Measurements from ENCODE around the gene ITIH1.
"Not testable (repeated sequence)": the region's sequence is repeated elsewhere in the genome, so short reads cannot be mapped to it uniquely, and the experiment has no call there.

The ITIH1 gene, protein sequence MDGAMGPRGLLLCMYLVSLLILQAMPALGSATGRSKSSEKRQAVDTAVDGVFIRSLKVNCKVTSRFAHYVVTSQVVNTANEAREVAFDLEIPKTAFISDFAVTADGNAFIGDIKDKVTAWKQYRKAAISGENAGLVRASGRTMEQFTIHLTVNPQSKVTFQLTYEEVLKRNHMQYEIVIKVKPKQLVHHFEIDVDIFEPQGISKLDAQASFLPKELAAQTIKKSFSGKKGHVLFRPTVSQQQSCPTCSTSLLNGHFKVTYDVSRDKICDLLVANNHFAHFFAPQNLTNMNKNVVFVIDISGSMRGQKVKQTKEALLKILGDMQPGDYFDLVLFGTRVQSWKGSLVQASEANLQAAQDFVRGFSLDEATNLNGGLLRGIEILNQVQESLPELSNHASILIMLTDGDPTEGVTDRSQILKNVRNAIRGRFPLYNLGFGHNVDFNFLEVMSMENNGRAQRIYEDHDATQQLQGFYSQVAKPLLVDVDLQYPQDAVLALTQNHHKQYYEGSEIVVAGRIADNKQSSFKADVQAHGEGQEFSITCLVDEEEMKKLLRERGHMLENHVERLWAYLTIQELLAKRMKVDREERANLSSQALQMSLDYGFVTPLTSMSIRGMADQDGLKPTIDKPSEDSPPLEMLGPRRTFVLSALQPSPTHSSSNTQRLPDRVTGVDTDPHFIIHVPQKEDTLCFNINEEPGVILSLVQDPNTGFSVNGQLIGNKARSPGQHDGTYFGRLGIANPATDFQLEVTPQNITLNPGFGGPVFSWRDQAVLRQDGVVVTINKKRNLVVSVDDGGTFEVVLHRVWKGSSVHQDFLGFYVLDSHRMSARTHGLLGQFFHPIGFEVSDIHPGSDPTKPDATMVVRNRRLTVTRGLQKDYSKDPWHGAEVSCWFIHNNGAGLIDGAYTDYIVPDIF

DNA sequence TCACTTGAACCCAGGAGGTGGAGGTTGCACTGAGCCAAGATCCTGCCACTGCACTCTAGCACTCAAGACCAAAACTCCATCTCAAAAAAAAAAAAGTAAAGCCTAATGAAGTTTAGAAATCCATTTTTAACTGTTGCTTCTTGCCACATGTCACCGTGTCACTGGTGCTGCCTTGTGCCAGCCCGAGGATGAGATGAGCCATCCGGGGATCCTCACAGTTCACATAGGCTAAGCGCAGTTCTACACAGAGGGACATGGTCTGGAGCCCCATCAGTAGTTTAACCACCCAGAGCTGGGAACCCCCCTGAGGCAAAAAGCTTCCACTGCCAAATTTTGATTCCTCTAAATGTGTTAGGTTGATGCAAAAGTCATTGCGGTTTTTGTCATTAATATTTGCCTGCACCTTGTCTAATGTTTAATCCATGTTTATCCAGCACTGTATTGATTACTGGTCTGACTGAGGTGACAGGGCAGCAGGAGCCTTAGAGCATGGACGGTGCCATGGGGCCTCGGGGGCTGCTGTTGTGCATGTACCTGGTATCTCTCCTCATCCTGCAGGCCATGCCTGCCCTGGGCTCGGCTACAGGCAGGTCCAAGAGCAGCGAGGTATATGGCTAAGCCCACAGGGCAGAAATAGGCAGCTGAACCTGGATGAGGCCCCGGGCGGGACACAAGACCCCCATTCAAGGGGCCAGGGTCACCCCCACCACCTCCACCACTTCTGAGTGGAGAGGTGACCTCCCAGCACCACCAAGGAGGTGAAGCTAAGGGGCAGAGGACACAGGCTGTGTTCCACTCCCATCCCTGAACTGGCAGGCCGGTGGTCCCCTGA is at the start of gene ITIH1:
ITIH1 (plus strand) TSS at position 473 of the 832 bp plus-strand sequence; CDS start at position 490, 17 bp downstream.
- H3K27me3 ChIP-seq (ENCODE audit: control insufficient read depth in 1 of 2, insufficient read depth in 2 of 2, low read length in 2 of 2) = no peaks in the 10 kb centered on the region
- H3K4me3 ChIP-seq (ENCODE audit: low read depth in 1 of 2, low read length in 2 of 2) = no peak within 1 kb of the TSS
- H3K9me3 ChIP-seq (ENCODE audit: low read length) = no peaks in the 10 kb centered on the region
- no peaks in the 10 kb centered on the region for H3K36me3 ChIP-seq (ENCODE audit: insufficient read depth, low read length)
- H3K4me1 ChIP-seq (ENCODE audit: insufficient read depth, low read length) = no peaks in the 10 kb centered on the region
- no peak within 1 kb of the TSS for H3K9ac ChIP-seq (ENCODE audit: low read length)
- H3K27ac ChIP-seq (ENCODE audit: low read depth, low read length) = no peak within 1 kb of the TSS

DNA sequence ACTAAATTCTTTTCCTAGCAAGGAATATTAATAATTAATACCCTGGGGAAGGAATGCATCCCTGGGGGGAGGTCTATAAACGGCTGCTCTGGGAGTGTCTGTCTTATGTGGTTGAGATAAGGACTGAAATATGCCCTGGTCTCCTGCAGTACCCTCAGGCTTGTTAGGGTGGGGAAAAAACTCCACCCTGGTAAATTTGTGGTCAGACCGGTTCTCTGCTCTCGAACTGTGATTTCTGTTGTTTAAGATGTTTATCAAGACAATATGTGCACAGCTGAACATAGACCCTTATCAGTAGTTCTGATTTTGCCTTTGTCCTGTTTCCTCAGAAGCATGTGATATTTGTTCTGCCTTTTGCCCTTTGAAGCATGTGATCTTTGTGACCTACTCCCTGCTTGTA is 48.6 kb upstream of the ITIH1 start:
- H3K27me3 ChIP-seq (ENCODE audit: control insufficient read depth in 1 of 2, insufficient read depth in 2 of 2, low read length in 2 of 2); H3K4me3 ChIP-seq (ENCODE audit: low read depth in 1 of 2, low read length in 2 of 2); H3K9ac ChIP-seq (ENCODE audit: low read length); H3K4me1 ChIP-seq (ENCODE audit: insufficient read depth, low read length); H3K9me3 ChIP-seq (ENCODE audit: low read length); H3K27ac ChIP-seq (ENCODE audit: low read depth, low read length): not testable (repeated sequence)
- peaks cover 20% of the 10 kb centered on the region for H3K36me3 ChIP-seq (ENCODE audit: insufficient read depth, low read length)

DNA sequence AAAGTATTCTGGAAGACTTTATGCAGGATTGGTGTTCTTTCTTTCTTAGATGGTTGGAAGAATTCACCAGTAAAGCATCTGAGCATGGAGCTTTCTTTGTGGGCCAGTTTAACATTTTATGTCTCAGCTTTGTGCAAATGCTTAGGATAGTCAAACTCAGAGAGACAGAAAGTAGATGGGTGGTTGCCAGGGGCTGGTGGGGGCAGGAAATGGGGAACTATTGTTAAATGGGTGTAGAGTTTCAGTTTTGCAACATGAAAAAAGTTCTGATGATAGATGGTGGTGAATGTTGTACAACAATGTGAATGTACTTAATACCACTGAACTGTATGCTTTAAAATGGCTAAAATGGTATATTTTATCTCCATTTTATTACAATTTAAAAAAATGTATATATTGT is 46.7 kb upstream of the ITIH1 start:
- peaks cover 20% of the 10 kb centered on the region for H3K36me3 ChIP-seq (ENCODE audit: insufficient read depth, low read length)
- no peaks in the 10 kb centered on the region for H3K9me3 ChIP-seq (ENCODE audit: low read length)
- H3K27me3 ChIP-seq (ENCODE audit: control insufficient read depth in 1 of 2, insufficient read depth in 2 of 2, low read length in 2 of 2) = no peaks in the 10 kb centered on the region
- no peak overlapping the region for H3K27ac ChIP-seq (ENCODE audit: low read depth, low read length)
- no peak overlapping the region for H3K9ac ChIP-seq (ENCODE audit: low read length)
- no peak overlapping the region for H3K4me3 ChIP-seq (ENCODE audit: low read depth in 1 of 2, low read length in 2 of 2)
- no peaks in the 10 kb centered on the region for H3K4me1 ChIP-seq (ENCODE audit: insufficient read depth, low read length)

DNA sequence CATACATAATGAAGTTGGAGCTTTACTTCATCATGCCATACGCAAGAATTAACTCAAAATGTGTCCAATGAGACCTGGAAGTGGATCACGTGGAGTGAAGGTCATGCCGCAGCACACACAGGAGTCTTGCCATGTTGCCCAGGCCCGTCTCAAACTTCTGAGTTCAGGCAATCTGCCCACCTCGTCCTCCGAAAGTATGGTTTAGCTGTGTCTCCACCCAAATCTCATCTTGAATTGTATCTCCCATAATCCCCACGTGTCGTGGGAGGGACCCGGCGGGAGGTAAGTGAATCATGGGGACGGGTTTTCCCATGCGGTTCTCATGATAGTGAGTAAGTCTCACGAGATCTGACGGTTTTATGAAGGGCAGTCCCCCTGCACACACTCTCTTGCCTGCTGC is 45.8 kb upstream of the ITIH1 start:
- H3K9me3 ChIP-seq (ENCODE audit: low read length) = no peaks in the 10 kb centered on the region

DNA sequence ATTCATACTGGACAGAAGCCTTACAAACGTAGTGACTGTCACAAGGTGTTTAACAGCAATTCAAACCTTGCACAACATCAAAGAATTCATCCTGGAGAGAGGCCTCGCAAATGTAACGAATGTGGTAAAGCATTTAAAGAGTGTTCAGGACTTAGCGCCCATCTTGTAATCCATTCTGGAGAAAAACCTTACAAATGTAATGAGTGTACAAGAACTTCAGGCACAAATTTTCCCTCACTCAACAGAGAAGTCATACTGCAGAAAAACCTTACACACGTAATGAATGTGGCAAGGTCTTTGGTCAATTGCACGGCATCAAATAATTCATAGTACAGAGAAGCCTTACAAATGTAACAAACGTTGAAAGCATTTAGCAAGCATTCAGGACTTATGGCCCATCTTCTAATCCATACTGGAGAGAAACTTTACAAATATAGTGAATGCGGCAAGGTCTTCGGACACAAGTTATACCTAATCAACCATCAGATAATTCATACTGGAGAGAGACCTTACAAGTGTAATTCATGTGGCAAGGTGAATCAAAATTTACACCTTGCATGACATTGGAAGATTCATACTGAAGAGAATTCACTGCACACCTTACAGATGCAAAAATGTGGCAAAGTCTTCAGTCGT is 44.0 kb upstream of the ITIH1 start:
- H3K27ac ChIP-seq (ENCODE audit: low read depth, low read length) = no peak overlapping the region
- peaks cover 26% of the 10 kb centered on the region for H3K36me3 ChIP-seq (ENCODE audit: insufficient read depth, low read length)
- H3K27me3 ChIP-seq (ENCODE audit: control insufficient read depth in 1 of 2, insufficient read depth in 2 of 2, low read length in 2 of 2) = no peaks in the 10 kb centered on the region
- no peak overlapping the region for H3K4me3 ChIP-seq (ENCODE audit: low read depth in 1 of 2, low read length in 2 of 2)
- H3K4me1 ChIP-seq (ENCODE audit: insufficient read depth, low read length) = no peaks in the 10 kb centered on the region
- no peak overlapping the region for H3K9ac ChIP-seq (ENCODE audit: low read length)
- no peaks in the 10 kb centered on the region for H3K9me3 ChIP-seq (ENCODE audit: low read length)

More for the DNA sequence above, 45.8 kb upstream of the ITIH1 start:
- Histone ChIP-seq H3K4me3 (ENCODE audit: low read depth in 1 of 2, low read length in 2 of 2) (no peak overlapping the region), H3K27ac (ENCODE audit: low read depth, low read length) (no peak overlapping the region), H3K27me3 (ENCODE audit: control insufficient read depth in 1 of 2, insufficient read depth in 2 of 2, low read length in 2 of 2) (no peaks in the 10 kb centered on the region), H3K4me1 (ENCODE audit: insufficient read depth, low read length) (no peaks in the 10 kb centered on the region), H3K9ac (ENCODE audit: low read length) (no peak overlapping the region), H3K36me3 (ENCODE audit: insufficient read depth, low read length) (peaks cover 20% of the 10 kb centered on the region)

DNA sequence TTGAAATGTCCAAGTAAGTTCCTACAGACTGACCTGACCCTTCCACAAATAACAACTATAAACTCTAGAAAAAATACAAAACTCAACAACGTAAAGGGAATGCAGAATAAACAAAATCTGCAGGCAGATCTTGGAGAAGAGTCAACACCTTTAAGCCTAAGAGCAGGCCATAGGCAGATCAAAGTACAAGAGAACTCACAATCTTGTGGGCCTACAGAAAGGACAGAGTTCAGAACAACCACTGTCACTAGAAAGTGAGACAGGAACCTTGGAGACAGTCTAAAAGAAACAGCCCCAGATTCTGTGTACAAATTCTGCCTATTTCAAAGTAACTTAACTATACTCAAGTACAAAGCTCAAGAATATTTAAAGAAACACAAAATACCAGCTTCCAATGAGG is 37.7 kb upstream of the ITIH1 start:
- H3K36me3 ChIP-seq (ENCODE audit: insufficient read depth, low read length) = peaks cover 31% of the 10 kb centered on the region
- no peaks in the 10 kb centered on the region for H3K9me3 ChIP-seq (ENCODE audit: low read length)
- no peaks in the 10 kb centered on the region for H3K27me3 ChIP-seq (ENCODE audit: control insufficient read depth in 1 of 2, insufficient read depth in 2 of 2, low read length in 2 of 2)
- H3K9ac ChIP-seq (ENCODE audit: low read length) = no peak overlapping the region
- no peaks in the 10 kb centered on the region for H3K4me1 ChIP-seq (ENCODE audit: insufficient read depth, low read length)
- H3K4me3 ChIP-seq (ENCODE audit: low read depth in 1 of 2, low read length in 2 of 2) = no peak overlapping the region
- no peak overlapping the region for H3K27ac ChIP-seq (ENCODE audit: low read depth, low read length)

DNA sequence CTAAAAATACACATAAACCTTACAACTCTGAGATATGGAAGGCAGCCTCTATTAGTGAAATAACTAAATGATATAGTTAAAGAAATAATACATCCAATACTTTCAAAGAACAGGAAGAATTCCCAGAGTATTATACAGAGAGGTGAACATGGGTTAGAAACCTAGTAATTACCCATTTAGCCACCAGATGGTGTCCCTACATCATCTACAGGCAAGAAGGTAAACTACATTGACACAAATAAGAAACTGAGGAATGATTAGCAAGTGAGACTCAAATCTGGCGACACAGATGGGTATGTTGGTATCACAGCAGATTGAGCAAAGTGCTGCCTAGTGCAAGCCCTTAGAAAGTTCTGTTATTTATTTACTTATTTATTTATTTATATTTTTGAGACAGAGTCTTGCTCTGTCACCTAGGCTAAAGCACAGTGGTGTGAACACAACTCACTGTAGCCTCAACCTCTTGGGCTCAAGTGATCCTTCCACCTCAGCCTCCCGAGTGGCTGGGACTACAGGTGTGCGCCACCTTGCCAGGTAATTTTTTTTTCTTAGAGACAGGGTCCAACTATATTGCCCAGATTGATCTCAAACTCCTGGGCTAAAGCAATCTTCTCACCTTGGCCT is 34.9 kb upstream of the ITIH1 start:
- Histone ChIP-seq H3K27ac (ENCODE audit: low read depth, low read length) (no peak overlapping the region), H3K9me3 (ENCODE audit: low read length) (no peaks in the 10 kb centered on the region), H3K27me3 (ENCODE audit: control insufficient read depth in 1 of 2, insufficient read depth in 2 of 2, low read length in 2 of 2) (no peaks in the 10 kb centered on the region), H3K4me1 (ENCODE audit: insufficient read depth, low read length) (no peaks in the 10 kb centered on the region), H3K36me3 (ENCODE audit: insufficient read depth, low read length) (peaks cover 49% of the 10 kb centered on the region), H3K4me3 (ENCODE audit: low read depth in 1 of 2, low read length in 2 of 2) (no peak overlapping the region), H3K9ac (ENCODE audit: low read length) (no peak overlapping the region)

DNA sequence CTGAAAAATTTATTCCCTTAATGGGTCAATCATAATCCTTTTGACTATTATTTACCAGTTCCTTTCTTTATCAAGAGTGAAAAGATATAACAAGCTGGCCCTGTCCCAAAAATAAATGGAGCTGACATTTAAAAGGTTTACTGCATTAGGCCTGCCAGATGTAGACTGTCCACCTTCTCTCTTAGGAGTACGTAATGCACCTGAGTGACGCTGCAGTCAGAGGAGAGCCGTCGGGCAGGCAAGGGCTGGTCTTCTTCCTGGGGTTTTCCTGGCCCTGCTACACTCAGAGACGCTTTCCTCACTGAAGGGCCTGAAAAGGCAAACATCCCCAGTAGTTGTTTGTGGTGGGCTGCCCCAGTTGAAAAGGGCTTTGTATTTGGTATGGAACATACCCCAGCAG is 34.2 kb upstream of the ITIH1 start:
- Histone ChIP-seq H3K9ac (ENCODE audit: low read length) (no peak overlapping the region), H3K9me3 (ENCODE audit: low read length) (no peaks in the 10 kb centered on the region)

DNA sequence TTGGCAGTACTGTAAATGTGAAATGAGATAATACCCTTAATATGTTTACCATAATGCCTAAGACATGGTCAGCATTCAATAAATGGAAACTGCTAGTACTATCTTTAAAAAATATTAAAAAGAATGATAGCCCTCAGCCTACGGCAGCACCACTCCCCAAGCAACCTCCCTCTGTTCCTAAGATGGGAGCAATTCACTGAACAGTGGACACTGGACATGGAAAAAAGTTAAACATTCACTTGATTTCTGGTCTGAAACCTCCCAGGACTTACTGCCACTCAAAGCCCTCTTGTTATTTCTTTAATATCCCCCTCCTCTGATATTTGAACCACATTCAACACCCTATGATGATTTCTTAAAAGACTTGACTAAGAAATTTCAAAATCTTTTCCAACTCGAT is 33.7 kb upstream of the ITIH1 start:
- Histone ChIP-seq H3K36me3 (ENCODE audit: insufficient read depth, low read length) (peaks cover 53% of the 10 kb centered on the region), H3K4me3 (ENCODE audit: low read depth in 1 of 2, low read length in 2 of 2) (no peak overlapping the region), H3K9ac (ENCODE audit: low read length) (no peak overlapping the region), H3K9me3 (ENCODE audit: low read length) (no peaks in the 10 kb centered on the region), H3K27me3 (ENCODE audit: control insufficient read depth in 1 of 2, insufficient read depth in 2 of 2, low read length in 2 of 2) (no peaks in the 10 kb centered on the region), H3K27ac (ENCODE audit: low read depth, low read length) (no peak overlapping the region), H3K4me1 (ENCODE audit: insufficient read depth, low read length) (no peaks in the 10 kb centered on the region)

More for the DNA sequence above, 34.2 kb upstream of the ITIH1 start:
- Histone ChIP-seq H3K4me1 (ENCODE audit: insufficient read depth, low read length) (no peaks in the 10 kb centered on the region), H3K27me3 (ENCODE audit: control insufficient read depth in 1 of 2, insufficient read depth in 2 of 2, low read length in 2 of 2) (no peaks in the 10 kb centered on the region), H3K4me3 (ENCODE audit: low read depth in 1 of 2, low read length in 2 of 2) (no peak overlapping the region), H3K27ac (ENCODE audit: low read depth, low read length) (no peak overlapping the region), H3K36me3 (ENCODE audit: insufficient read depth, low read length) (peaks cover 48% of the 10 kb centered on the region)

DNA sequence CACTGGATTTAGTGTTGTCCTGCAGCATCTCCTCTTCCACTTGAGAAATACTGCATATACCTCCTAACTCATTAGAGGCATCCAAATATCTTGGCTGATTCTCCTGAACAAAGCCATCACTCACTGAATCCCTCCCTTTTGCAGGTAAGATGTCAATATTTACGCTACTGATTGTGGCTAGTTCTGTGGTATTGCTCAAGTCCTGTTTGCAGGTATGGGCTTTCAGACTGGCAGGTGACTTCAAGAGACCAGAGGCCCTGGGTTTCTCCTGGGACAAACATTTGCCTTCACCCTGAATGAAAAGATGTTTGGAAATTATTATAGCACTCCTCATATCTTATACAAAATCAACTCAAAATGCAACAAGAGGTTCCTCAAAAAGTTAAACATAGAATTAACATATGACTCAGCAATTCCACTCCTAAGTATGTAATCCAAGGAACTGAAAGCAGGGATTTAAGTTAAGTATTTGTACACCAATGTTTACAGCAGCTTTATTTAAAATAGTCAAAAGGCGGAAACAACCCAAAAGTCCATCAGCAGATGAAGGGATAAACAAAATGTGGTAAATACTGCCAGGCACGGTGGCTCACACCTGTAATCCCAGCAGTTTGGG is 25.2 kb upstream of the ITIH1 start:
- H3K27me3 ChIP-seq (ENCODE audit: control insufficient read depth in 1 of 2, insufficient read depth in 2 of 2, low read length in 2 of 2) = no peaks in the 10 kb centered on the region
- H3K9ac ChIP-seq (ENCODE audit: low read length) = no peak overlapping the region
- H3K27ac ChIP-seq (ENCODE audit: low read depth, low read length) = no peak overlapping the region
- H3K9me3 ChIP-seq (ENCODE audit: low read length) = no peaks in the 10 kb centered on the region
- H3K4me3 ChIP-seq (ENCODE audit: low read depth in 1 of 2, low read length in 2 of 2) = no peak overlapping the region
- peaks cover 44% of the 10 kb centered on the region for H3K36me3 ChIP-seq (ENCODE audit: insufficient read depth, low read length)
- no peaks in the 10 kb centered on the region for H3K4me1 ChIP-seq (ENCODE audit: insufficient read depth, low read length)

Data from muscle layer of colon (tissue), 2 donors.